22Rv1 (cell line): ENCODE results near the gene GALNTL6.

Source experiments
- ZFX ChIP-seq: fragments of 450-650 bp; IDR thresholded peaks from 2 replicates; pipeline ENCODE4 v1.6.1; 2017; ENCODE audit warnings: antibody characterized with exemption, borderline replicate concordance
- TF ChIP-seq, protein P1 (sequence below): fragments of 450-650 bp; IDR thresholded peaks from 2 replicates; pipeline ENCODE4 v1.5.1; 2017; ENCODE audit warnings: mild to moderate bottlenecking

- TF ChIP-seq, protein P1, sequence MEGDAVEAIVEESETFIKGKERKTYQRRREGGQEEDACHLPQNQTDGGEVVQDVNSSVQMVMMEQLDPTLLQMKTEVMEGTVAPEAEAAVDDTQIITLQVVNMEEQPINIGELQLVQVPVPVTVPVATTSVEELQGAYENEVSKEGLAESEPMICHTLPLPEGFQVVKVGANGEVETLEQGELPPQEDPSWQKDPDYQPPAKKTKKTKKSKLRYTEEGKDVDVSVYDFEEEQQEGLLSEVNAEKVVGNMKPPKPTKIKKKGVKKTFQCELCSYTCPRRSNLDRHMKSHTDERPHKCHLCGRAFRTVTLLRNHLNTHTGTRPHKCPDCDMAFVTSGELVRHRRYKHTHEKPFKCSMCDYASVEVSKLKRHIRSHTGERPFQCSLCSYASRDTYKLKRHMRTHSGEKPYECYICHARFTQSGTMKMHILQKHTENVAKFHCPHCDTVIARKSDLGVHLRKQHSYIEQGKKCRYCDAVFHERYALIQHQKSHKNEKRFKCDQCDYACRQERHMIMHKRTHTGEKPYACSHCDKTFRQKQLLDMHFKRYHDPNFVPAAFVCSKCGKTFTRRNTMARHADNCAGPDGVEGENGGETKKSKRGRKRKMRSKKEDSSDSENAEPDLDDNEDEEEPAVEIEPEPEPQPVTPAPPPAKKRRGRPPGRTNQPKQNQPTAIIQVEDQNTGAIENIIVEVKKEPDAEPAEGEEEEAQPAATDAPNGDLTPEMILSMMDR = no peak
- TF ChIP-seq ZFX = no peak
Observed at GRCh38 chr4:172651961-172652360, 838.8 kb downstream of the GALNTL6 start.
